K562 (cell line): Measurements from ENCODE around the gene CACNA2D2. TPM values are rescaled to one million over a fixed set of nuclear protein-coding genes. Genes with fewer than 3 reads are reported as not detected.

ENCODE experiments used
- ATAC-seq: fragments of 200-7000 bp; cut with Tn5 transposase; 3 replicates; pipeline ENCODE4 v1.9.1; 2020; ENCODE audit warnings: moderate library complexity
- BruUV-seq: library from RNA; stranded (reverse); fragments of 400-500 nt; replicated peaks from 2 replicates; lab custom pipeline; 2021; lab: Mats Ljungman, UMichigan
- CTCF ChIA-PET: fragments of 300-600 bp; formaldehyde crosslinking; extraction: SDS; loops from one replicate; lab custom pipeline; 2021; ENCODE audit warnings: low intra/inter-chr PET ratio; lab: Yijun Ruan, JAX
- POLR2A ChIA-PET: fragments of 300-600, 350-650 bp; sonication (Branson Sonifier 250); formaldehyde crosslinking; extraction: SDS; loops from one replicate; lab custom pipeline; 2021; ENCODE audit warnings: antibody characterized with exemption, inconsistent platforms; lab: Yijun Ruan, JAX
- DNase-seq, 4 experiments: peaks; one replicate each; pipeline versions ENCODE4 v3.0.0 to v3.0.0-alpha.2; 2011 to 2018; ENCODE audit warnings: low spot score in 3 of 4, mixed read lengths in 3 of 4; ENCODE audit errors: extremely low read depth in 1 of 4
- FAIRE-seq: peaks from 2 replicates; lab custom pipeline; 2011; peaks lifted over from hg19 to GRCh38; lab: Jason Lieb, UNC
- H2AFZ ChIP-seq: 2 replicates; pipeline ENCODE4 v1.6.0; 2011; ENCODE audit warnings: low read depth, low read length, control low read depth, inconsistent platforms
- H3K27ac ChIP-seq: fragments of 200-600 bp; 3 replicates; pipeline ENCODE4 v1.8.0; 2011; ENCODE audit warnings: low read depth, mild to moderate bottlenecking, control low read depth, inconsistent platforms, low read length, moderate library complexity, mixed read lengths; ENCODE audit errors: extremely low read depth
- H3K27me3 ChIP-seq, 2 experiments: fragments of 300-600 bp in 1 of 2; 2 replicates in 1 of 2; 3 replicates in 1 of 2; pipeline versions ENCODE4 v1.6.0 to v1.8.0; 2011; ENCODE audit warnings: inconsistent platforms in 2 of 2, low read length in 2 of 2, mild to moderate bottlenecking in 1 of 2, mixed read lengths in 1 of 2, moderate library complexity in 1 of 2; ENCODE audit not compliant: control insufficient read depth in 2 of 2, insufficient read depth in 2 of 2
- H3K36me3 ChIP-seq: fragments of 300-600 bp; 3 replicates; pipeline ENCODE4 v1.8.0; 2011; ENCODE audit warnings: mild to moderate bottlenecking, low read length, inconsistent platforms; ENCODE audit not compliant: control insufficient read depth, insufficient read depth
- H3K4me1 ChIP-seq, 2 experiments: fragments of 200-600 bp in 1 of 2; replicated peaks in 1 of 2; 2 replicates in 1 of 2; 3 replicates in 1 of 2; pipeline versions ENCODE4 v1.5.1 to v1.8.0; 2011; ENCODE audit warnings: inconsistent platforms in 2 of 2, low read length in 2 of 2, mild to moderate bottlenecking in 1 of 2, mixed read lengths in 1 of 2, moderate library complexity in 1 of 2; ENCODE audit not compliant: control insufficient read depth in 2 of 2, insufficient read depth in 2 of 2
- H3K4me2 ChIP-seq: 2 replicates; pipeline ENCODE4 v1.6.1; 2011; ENCODE audit warnings: low read length, control low read depth, inconsistent platforms, mixed read lengths; ENCODE audit not compliant: insufficient read depth
- H3K4me3 ChIP-seq: fragments of 200-600 bp; sonication (generic), shearing (Covaris generic); 2 replicates; pipeline ENCODE4 v1.5.1; 2016; ENCODE audit warnings: control low read depth, inconsistent platforms
- H3K79me2 ChIP-seq: fragments of 200-600 bp; 3 replicates; pipeline ENCODE4 v1.8.0; 2011; ENCODE audit warnings: low read length, inconsistent platforms; ENCODE audit not compliant: control insufficient read depth, insufficient read depth
- H3K9ac ChIP-seq, 2 experiments: 2 replicates each; pipeline versions ENCODE4 v1.6.0 to v1.6.1; 2011; ENCODE audit warnings: low read depth in 2 of 2, low read length in 2 of 2, control low read depth in 1 of 2, inconsistent platforms in 1 of 2, mild to moderate bottlenecking in 1 of 2, mixed read lengths in 1 of 2; ENCODE audit not compliant: insufficient read depth in 1 of 2
- H3K9me1 ChIP-seq: one replicate; pipeline ENCODE4 v1.6.0; 2011; ENCODE audit warnings: inconsistent platforms, mild to moderate bottlenecking, low read length, moderate library complexity; ENCODE audit not compliant: control insufficient read depth, insufficient read depth
- H3K9me3 ChIP-seq: replicated peaks from 2 replicates; pipeline ENCODE4 v1.5.1; 2011; ENCODE audit warnings: low read depth, low read length, inconsistent platforms; ENCODE audit not compliant: control insufficient read depth, insufficient read depth
- H4K20me1 ChIP-seq: replicated peaks from 2 replicates; pipeline ENCODE4 v1.6.1; 2011; ENCODE audit warnings: low read length, inconsistent platforms, mixed read lengths; ENCODE audit not compliant: control insufficient read depth, insufficient read depth
- CTBP1 ChIP-seq: fragments of 450-650 bp; IDR thresholded peaks from 2 replicates; pipeline ENCODE4 v1.6.1; 2016; ENCODE audit warnings: borderline replicate concordance
- FUS ChIP-seq: fragments of 200-400 bp; formaldehyde crosslinking; optimal IDR thresholded peaks from 2 replicates; pipeline ENCODE3; 2017; ENCODE audit warnings: low read depth, low read length
- NEUROD1 ChIP-seq: fragments of 150-350 bp; IDR thresholded peaks from 2 replicates; pipeline ENCODE4 v1.6.1; 2014; ENCODE audit warnings: borderline replicate concordance, low read length, low read depth; ENCODE audit not compliant: partially characterized antibody
- PHF21A ChIP-seq: fragments of 450-650 bp; IDR thresholded peaks from 2 replicates; pipeline ENCODE4 v1.6.1; 2017; ENCODE audit warnings: low read depth, borderline replicate concordance
- RBBP5 ChIP-seq: fragments of 200-600 bp; sonication (generic); IDR thresholded peaks from 2 replicates; pipeline ENCODE4 v1.6.1; 2012; ENCODE audit warnings: borderline replicate concordance, mild to moderate bottlenecking, low read length, control low read depth, inconsistent platforms; ENCODE audit not compliant: insufficient read depth, poor library complexity, severe bottlenecking
- TAF15 ChIP-seq: fragments of 200-400 bp; formaldehyde crosslinking; IDR thresholded peaks from 2 replicates; pipeline ENCODE4 v1.6.1; 2017; ENCODE audit warnings: mild to moderate bottlenecking, low read depth, low read length, moderate library complexity
- TOE1 ChIP-seq, 2 experiments: fragments of 450-650 bp in 1 of 2; sonication (generic) in 1 of 2; formaldehyde crosslinking in 1 of 2; IDR thresholded peaks; 2 replicates each; pipeline versions ENCODE4 v1.7.1 to v1.8.0; 2016 to 2022; ENCODE audit warnings: borderline replicate concordance in 2 of 2, mild to moderate bottlenecking in 2 of 2, antibody characterized with exemption in 1 of 2, inconsistent platforms in 1 of 2, low read depth in 1 of 2, missing genetic modification reagents in 1 of 2, moderate library complexity in 1 of 2
- WGBS: fragments of 100-300 bp; shearing (Covaris generic); methylation state at CpG from one replicate; pipeline ENCODE4 v1.1.6; 2016; ENCODE audit warnings: low coverage, mixed read lengths; ENCODE audit not compliant: insufficient coverage; ENCODE audit errors: missing lambda C conversion rate; 5-methylcytosine and 5-hydroxymethylcytosine counted together
- in situ Hi-C: fragments of 300-500 bp; cut with MboI; formaldehyde crosslinking; loops from 4 replicates; pipeline ENCODE4 v1.15.0; 2018; ENCODE audit warnings: inconsistent platforms, mixed read lengths
- intact Hi-C: fragments of 100-400 bp; cut with micrococcal nuclease; formaldehyde crosslinking; loops from 2 replicates; pipeline ENCODE4 v1.14.2; 2022
- polyA plus RNA-seq, 8 experiments: library from polyadenylated mRNA; depleted of rRNA in 4 of 8; stranded (reverse) in 5 of 8; unstranded in 3 of 8; fragments of >200 nt; fragmentation: Nextera tagmentation in 2 of 8; fragmentation: Illumina TruSeq in 1 of 8; extraction: Ambion mirVana in 2 of 8; extraction: Trizol in 1 of 8; gene quantifications; 2 replicates each; pipeline versions ENCODE4 v1.2.1 to v1.2.3, GENCODE V29; 2011 to 2014; ENCODE audit warnings: inconsistent platforms in 1 of 8, missing spikeins in 1 of 8
- total RNA-seq, 7 experiments: library from RNA; depleted of rRNA in 6 of 7; stranded (reverse); fragments of >200 nt in 6 of 7; fragmentation: Illumina TruSeq in 2 of 7; extraction: Trizol in 2 of 7; gene quantifications; 2 replicates each; pipeline versions ENCODE4 v1.2.1 to v1.2.3, GENCODE V29; 2011 to 2021; ENCODE audit warnings: low replicate concordance in 1 of 7

The CACNA2D2 gene
- total and polyA plus RNA-seq, 9 of the 15 experiments (the other 6 are each of a cell fraction or from before 2014, with no cell fraction given) = 0.11 to 0.58 (median 0.36) TPM; not detected in 2

DNA sequence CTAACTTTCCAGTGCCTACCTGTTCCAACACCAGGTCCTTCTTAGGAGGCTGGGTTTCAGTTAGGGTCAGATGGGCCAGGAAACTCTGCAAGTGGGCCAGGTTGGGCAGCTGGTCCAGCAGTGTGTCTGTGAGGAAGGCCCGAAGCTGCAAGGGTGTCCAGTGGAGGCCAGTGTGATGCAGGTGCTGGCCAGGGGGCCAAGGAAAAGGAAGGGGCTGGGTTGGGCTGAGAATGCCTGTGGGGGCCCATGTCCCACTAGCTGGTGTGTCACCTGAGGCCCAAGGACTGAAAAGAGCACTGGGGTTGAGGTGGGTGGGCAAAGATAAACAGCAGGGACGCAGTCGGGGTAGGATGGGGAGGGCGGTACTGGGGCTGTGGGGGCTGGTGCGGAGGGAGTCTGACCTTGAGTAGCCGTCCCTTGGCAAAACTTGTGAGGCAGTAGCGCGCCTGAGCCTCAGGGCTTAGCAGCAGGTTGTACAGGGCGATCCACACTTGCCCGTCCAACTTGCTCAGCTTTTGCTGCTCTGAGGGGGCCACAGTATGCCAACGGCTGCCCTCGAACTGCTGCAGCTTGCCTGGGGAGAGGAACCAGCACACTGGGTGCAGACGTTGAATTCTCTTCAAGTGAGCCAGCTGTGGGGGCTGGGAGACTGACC, 161.3 kb downstream of the CACNA2D2 start:
- CTCF ChIA-PET = no interaction called here
- BruUV-seq = no TSS peak
- no peaks in the 10 kb centered on the region for H3K27me3 ChIP-seq
- no peaks in the 10 kb centered on the region for H4K20me1 ChIP-seq
- H3K9ac ChIP-seq = peak overlapping the region in 1 of 2 experiments; percentile 79; a peak in 2 of 4 replicates
- POLR2A ChIA-PET = interaction anchor here (1.5 to 1.7 kb wide), 2 partner anchors 14 kb away, joined by 4 to 5 read pairs; partner anchors contain the start of gene TUSC2
- H3K27ac ChIP-seq = no peak overlapping the region
- H2AFZ ChIP-seq = no peak overlapping the region
- peaks cover 24 to 54% of the 10 kb centered on the region in 2 experiments; a peak in 4 of 5 replicates for H3K4me1 ChIP-seq
- in situ Hi-C loops = no loop called here
- ATAC-seq (no peak), FAIRE-seq (no peak), DNase-seq (no peak)
- intact Hi-C loops = no loop called here
- WGBS = 78% methylated on average over 3 of the region's 13 CpGs
- H3K9me1 ChIP-seq = peaks cover 3% of the 10 kb centered on the region
- no peak overlapping the region for H3K4me2 ChIP-seq
- H3K4me3 ChIP-seq = no peak overlapping the region
- peaks cover 36% of the 10 kb centered on the region for H3K79me2 ChIP-seq
- no peaks in the 10 kb centered on the region for H3K9me3 ChIP-seq
- TF ChIP-seq TAF15 (no peak), NEUROD1 (no peak), FUS (no peak), RBBP5 (no peak), CTBP1 (no peak), TOE1 (IDR thresholded peaks at IDR 0.05; ENCODE audit: borderline replicate concordance) (no peak), TOE1 (CRISPR knock-in tag; IDR thresholded peaks at IDR 0.05; ENCODE audit: borderline replicate concordance, low read depth) (no peak), PHF21A (no peak)
- no peaks in the 10 kb centered on the region for H3K36me3 ChIP-seq
